ENCODE data around the gene INAFM2.

The INAFM2 gene

DNA sequence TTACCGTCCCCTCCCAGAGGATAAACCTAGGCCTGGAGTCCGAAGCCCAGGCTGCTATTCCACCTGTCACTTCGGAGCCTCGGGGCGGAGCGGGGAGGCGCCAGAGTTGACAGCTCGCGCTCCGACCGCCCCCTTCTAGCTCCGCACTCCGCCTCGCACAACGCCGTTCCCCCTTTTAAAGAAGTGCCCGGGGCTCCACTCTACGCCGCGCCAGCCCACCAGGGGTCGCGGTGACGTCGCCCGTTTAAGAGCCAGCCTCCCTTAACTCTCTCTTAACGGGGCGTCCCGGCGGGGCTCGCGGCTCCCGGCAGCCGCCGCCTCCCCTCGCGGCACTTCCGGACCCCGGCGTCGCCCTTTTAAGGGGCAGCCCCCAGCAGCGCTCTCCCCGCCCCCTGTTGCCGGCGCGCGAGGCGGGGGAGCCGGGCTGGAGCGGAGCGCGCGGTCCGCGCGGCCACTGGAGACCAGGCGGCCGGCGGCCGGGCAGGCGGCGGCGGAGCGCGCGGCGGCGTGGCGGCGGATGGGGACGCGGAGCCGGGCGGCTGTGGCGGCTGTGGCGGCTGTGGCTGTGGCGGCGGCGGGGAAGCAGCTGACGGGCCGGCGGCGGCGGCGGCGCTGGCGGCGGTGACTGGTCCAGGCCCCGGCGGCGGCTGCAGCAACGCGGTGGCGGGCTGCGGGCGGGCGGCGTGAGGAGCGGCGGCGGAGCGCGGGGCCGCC, at the start of gene INAFM2:
INAFM2 (plus strand) TSS at position 454 of the 714 bp plus-strand sequence. CDS start 364 bp downstream, outside the sequence.
- Histone ChIP-seq H3K9ac (ENCODE audit: low read depth, low read length) (peak within 1 kb of the TSS; percentile 68; the same call in 1 of the 2 replicates), H3K36me3 (ENCODE audit: insufficient read depth, low read length) (no peaks in the 10 kb centered on the region), H3K9me3 (ENCODE audit: control insufficient read depth, insufficient read depth, low read length) (no peaks in the 10 kb centered on the region), H3K4me1 (ENCODE audit: insufficient read depth, low read length) (peaks cover 44% of the 10 kb centered on the region)

DNA sequence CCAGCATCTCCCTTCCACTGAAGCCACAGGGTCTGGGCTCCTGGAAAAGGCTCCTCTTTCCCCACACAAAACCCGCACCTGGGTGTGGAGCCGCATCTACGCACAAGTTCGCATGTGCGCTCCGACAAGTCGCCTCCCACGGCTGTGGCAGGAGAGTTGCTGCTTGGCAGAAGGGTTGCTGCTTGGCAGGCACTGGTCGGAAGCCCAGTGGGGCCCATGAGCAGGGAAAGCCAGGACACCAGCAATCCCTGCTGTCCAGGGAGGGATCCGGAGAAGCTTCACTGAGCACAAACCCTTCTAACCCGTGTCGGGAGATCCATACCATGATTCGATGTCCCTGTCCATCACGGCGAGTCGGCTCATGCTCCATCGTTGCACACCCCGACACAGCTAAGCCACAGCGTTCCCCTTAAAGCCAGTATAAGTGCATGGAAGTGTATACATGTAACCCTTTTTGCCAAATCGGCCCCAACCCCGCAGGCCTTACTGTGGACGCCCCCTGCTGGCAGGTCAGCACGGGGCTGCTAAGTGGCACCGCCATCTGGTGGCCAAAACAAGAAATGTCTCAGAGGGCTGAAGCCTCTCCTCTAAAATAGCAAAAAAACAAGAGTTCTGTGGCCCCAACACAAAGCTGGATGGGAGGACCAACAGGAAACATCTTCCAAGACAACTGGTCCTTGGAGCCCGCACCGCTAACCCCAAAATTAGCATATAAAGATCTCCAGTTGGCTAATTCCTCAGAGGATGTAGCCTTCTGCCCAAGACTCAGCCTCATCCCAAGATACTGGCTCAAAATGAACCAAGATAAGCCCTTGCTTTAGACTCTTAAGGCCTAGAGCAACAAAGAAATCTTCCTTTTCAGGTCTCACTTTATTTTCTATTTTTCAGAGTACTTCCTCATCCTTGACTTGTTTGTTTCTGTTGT, 48.9 kb upstream of the INAFM2 start:
- Histone ChIP-seq H3K9me3 (ENCODE audit: control insufficient read depth, insufficient read depth, low read length) (no peaks in the 10 kb centered on the region), H3K4me1 (ENCODE audit: insufficient read depth, low read length) (peaks cover 5% of the 10 kb centered on the region; the same call in 1 of the 2 replicates), H3K36me3 (ENCODE audit: insufficient read depth, low read length) (no peaks in the 10 kb centered on the region), H3K9ac (ENCODE audit: low read depth, low read length) (no peak overlapping the region)

GRCh38 chr15:40275523-40275922, 48.0 kb upstream of the INAFM2 start:
- Histone ChIP-seq H3K9ac (ENCODE audit: low read depth, low read length) (no peak overlapping the region), H3K4me1 (ENCODE audit: insufficient read depth, low read length) (peaks cover 5% of the 10 kb centered on the region), H3K36me3 (ENCODE audit: insufficient read depth, low read length) (no peaks in the 10 kb centered on the region), H3K9me3 (ENCODE audit: control insufficient read depth, insufficient read depth, low read length) (no peaks in the 10 kb centered on the region)

- Histone ChIP-seq H3K4me1 (ENCODE audit: insufficient read depth, low read length) (peaks cover 9% of the 10 kb centered on the region), H3K9me3 (ENCODE audit: control insufficient read depth, insufficient read depth, low read length) (no peaks in the 10 kb centered on the region), H3K9ac (ENCODE audit: low read depth, low read length) (no peak overlapping the region), H3K36me3 (ENCODE audit: insufficient read depth, low read length) (no peaks in the 10 kb centered on the region)
Measured at GRCh38 chr15:40275954-40276353, 47.5 kb upstream of the INAFM2 start.

GRCh38 chr15:40276927-40277326, 46.6 kb upstream of the INAFM2 start:
- H3K9ac ChIP-seq (ENCODE audit: low read depth, low read length), result no peak overlapping the region
- H3K36me3 ChIP-seq (ENCODE audit: insufficient read depth, low read length), result no peaks in the 10 kb centered on the region
- H3K9me3 ChIP-seq (ENCODE audit: control insufficient read depth, insufficient read depth, low read length), result no peaks in the 10 kb centered on the region
- peaks cover 9% of the 10 kb centered on the region for H3K4me1 ChIP-seq (ENCODE audit: insufficient read depth, low read length)

DNA sequence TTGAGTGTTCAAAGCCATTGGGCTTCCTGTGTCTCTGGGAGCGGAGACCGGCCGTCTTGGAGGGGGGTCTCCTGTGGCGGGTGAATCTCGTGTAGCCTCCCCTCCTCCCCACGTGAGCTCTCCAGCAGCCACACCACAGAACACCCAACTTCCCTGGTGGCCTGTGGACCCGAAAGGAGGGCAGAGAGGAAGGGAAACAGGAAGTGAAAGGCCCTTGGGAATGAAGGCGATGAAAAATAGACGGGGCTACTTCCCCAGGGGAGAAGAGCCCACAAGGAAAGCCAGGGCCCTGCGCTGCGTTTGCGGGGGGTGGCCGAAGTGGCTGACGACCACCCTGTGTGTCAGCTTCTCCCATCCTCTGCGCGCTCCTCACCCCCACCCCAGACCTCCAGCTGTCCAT, 46.0 kb upstream of the INAFM2 start:
- Histone ChIP-seq H3K36me3 (ENCODE audit: insufficient read depth, low read length) (no peaks in the 10 kb centered on the region), H3K4me1 (ENCODE audit: insufficient read depth, low read length) (peaks cover 9% of the 10 kb centered on the region), H3K9me3 (ENCODE audit: control insufficient read depth, insufficient read depth, low read length) (no peaks in the 10 kb centered on the region), H3K9ac (ENCODE audit: low read depth, low read length) (no peak overlapping the region)

DNA sequence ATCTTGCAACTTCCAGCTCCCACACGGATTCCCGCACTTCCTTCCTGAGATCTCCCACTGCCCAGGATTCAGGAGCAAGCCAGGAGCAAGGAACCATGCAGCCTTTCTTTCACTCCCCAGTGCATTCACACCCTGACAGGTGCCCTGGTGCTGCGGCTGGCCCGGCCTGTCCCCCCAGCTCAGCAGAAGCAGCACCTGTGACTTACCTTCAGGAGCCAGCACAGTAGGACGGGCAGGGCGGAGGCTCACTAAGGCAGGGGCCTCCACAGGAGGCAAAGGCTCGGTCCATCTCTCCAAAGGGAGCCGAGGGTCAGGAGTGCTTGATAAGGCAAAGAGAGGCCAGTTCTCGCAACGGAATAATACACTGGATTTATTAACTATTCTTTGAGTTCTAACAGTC, 45.5 kb upstream of the INAFM2 start:
- Histone ChIP-seq H3K9ac (ENCODE audit: low read depth, low read length) (no peak overlapping the region), H3K36me3 (ENCODE audit: insufficient read depth, low read length) (no peaks in the 10 kb centered on the region), H3K9me3 (ENCODE audit: control insufficient read depth, insufficient read depth, low read length) (no peaks in the 10 kb centered on the region), H3K4me1 (ENCODE audit: insufficient read depth, low read length) (peaks cover 9% of the 10 kb centered on the region)

DNA sequence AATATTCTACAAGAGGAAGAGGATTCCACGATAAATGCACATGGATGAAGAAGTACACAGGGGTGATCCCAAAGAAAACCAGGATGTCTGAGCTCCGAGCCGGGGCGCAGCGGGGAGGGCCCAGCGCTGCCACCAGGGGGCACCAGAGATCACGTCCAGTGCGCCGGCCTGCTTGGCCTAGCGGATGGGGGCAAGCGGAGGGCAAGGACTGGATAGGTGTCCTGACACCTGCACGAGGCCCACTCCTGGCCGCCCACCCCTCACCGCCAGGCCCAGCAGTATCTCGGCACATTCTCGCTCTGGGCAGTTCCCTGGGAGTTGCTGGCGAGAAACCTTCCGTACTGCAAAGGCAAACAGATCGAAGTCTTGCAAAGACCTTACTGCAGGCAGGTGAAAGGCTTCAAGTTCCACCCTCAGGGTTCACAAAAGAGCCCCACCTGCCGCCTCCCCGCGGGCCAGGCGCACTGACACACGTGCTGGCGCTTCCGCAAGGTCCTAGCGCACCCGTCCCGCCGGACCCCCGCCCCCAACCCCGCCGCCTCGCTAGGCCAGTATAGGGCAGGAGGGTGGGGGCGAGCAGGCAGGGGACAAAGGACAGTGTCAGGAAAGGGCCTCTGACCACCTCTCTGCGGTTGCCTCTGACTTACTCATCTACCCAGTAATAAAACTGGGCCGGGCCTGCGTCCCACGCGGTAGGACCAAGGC, 43.9 kb upstream of the INAFM2 start:
- Histone ChIP-seq H3K9ac (ENCODE audit: low read depth, low read length) (peak overlapping the region; percentile 49), H3K4me1 (ENCODE audit: insufficient read depth, low read length) (peaks cover 9% of the 10 kb centered on the region), H3K9me3 (ENCODE audit: control insufficient read depth, insufficient read depth, low read length) (no peaks in the 10 kb centered on the region), H3K36me3 (ENCODE audit: insufficient read depth, low read length) (no peaks in the 10 kb centered on the region)

- Histone ChIP-seq H3K9ac (ENCODE audit: low read depth, low read length) (peak overlapping the region; percentile 57), H3K36me3 (ENCODE audit: insufficient read depth, low read length) (no peaks in the 10 kb centered on the region), H3K4me1 (ENCODE audit: insufficient read depth, low read length) (peaks cover 16% of the 10 kb centered on the region), H3K9me3 (ENCODE audit: control insufficient read depth, insufficient read depth, low read length) (no peaks in the 10 kb centered on the region)
Measured at GRCh38 chr15:40280260-40281056, 43.0 kb upstream of the INAFM2 start.

DNA sequence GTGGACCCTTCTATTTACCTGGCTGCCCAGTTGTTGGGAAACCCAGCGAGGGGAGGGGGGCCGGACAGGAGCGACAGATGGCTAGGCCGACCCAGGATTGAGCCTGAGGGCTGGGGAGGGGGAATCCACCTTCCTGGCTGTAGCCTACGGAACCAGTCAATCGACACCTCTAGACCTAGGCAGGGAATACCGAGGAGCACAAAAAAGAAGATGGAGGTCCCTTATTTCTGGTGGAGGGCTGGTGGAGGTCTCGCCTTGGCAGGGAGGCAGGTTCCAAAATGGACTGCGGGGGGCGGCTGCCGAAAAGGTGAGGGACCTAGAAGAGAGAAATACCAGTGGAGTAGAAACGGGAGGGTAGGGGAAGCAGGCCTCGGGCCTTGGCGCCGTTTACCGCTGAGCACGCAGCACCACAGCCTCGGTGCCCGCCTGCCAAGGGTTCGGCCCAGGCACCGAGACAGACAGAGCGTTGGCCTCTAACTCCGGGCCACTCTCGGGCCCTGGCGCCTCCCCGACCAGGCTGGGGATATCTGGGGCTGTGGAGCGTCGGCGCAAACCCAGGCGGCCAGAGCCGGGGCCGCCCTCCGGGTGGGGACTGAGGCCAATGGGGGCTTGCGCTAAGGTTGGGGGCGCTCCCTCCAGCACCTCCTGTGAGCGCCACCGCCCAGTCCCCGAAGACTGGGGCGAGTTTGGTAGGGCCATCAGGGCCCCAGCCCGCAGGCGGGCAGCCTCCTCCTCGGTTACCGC, 42.3 kb upstream of the INAFM2 start:
- Histone ChIP-seq H3K36me3 (ENCODE audit: insufficient read depth, low read length) (no peaks in the 10 kb centered on the region), H3K9ac (ENCODE audit: low read depth, low read length) (peak overlapping the region; percentile 57; the same call in 1 of the 2 replicates), H3K4me1 (ENCODE audit: insufficient read depth, low read length) (peaks cover 23% of the 10 kb centered on the region), H3K9me3 (ENCODE audit: control insufficient read depth, insufficient read depth, low read length) (no peaks in the 10 kb centered on the region)

DNA sequence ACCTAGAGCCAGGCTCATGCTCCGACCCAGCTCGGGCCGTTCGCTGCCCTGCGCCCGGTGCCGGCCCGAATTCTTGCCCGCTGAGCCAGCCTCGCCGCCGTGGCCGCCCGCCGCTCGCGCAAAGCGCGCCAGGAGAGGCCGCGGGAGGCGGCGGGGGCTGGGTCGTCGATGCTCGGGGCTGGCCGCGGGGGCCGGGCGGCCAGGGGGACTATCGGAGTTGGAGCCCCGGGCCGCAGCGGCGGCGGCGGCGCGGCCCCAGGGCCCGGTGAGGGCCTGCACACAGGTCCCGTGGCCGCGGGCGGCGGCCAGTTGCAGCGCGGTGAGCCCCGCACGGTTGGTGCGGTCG, 41.7 kb upstream of the INAFM2 start:
- no peaks in the 10 kb centered on the region for H3K36me3 ChIP-seq (ENCODE audit: insufficient read depth, low read length)
- H3K9me3 ChIP-seq (ENCODE audit: control insufficient read depth, insufficient read depth, low read length), result no peaks in the 10 kb centered on the region
- H3K9ac ChIP-seq (ENCODE audit: low read depth, low read length), result peak overlapping the region; percentile 57
- H3K4me1 ChIP-seq (ENCODE audit: insufficient read depth, low read length), result peaks cover 27% of the 10 kb centered on the region

GRCh38 chr15:40282147-40282868, 41.2 kb upstream of the INAFM2 start:
- Histone ChIP-seq H3K9ac (ENCODE audit: low read depth, low read length) (peak overlapping the region; percentile 57; the same call in 1 of the 2 replicates), H3K36me3 (ENCODE audit: insufficient read depth, low read length) (no peaks in the 10 kb centered on the region), H3K9me3 (ENCODE audit: control insufficient read depth, insufficient read depth, low read length) (no peaks in the 10 kb centered on the region), H3K4me1 (ENCODE audit: insufficient read depth, low read length) (peaks cover 33% of the 10 kb centered on the region)

All from ES-I3 (cell line).